NCI-H82 treated with DMSO at 0.1 percent for 48 hours (cell line): ENCODE data around the gene TMEM185A.
"Not testable (repeated sequence)": the region's sequence is repeated elsewhere in the genome, so short reads cannot be mapped to it uniquely, and the experiment has no call there.

ENCODE experiments used
- DNase-seq: peaks from one replicate; lab custom pipeline; 2025; ENCODE audit not compliant: unreplicated experiment; lab: John Stamatoyannopoulos, UW

TMEM185A gene

DNA sequence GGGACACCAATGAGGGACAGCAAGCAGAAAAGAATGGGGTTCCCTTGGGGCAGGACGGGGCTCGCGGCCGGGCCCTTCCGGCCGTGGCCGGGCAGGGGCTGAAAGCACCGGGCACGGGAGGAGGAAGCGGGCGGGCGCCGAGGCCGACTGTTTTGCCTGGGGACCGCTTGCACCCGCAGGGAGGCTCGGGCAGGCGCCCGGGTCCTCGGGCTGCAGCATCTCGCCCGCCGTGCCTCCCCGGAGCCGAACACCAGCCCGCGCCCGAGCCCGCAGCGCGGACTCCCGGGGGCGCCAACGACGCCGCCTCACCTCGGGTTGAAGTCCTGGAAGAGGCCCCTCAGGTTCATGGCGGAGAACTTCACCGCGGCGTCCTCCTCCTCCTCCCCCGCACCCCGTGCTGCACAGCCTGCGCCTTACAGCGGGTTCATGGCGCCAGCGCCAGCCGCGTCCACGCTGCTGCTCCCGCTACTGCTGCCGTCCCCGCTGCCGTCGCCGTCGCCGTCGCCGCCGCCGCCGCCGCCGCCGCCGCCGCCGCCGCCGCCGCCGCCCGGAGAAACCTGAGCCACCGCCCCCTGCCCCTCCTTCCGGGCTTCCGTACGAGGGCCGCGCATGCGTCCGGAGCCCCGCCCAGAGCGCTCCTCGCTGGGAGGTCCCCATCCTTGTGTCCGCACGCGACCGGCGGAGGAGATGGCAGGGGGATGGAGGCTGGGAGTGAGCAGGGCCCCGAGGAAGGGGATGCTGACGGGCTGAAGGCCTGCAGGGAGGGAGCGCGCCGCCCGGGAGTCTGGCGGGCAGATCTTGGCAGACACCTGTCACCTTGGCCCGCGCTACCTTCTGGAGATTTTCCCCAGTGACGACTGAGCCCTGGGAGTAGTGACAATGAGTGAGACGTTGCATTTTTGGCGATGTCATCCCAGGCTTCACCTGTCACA, at the start of gene TMEM185A:
Gene TMEM185A (minus strand): TSS at position 559 of the 932 bp plus-strand sequence. CDS start 212 bp downstream, at position 347.
- DNase-seq = peak; percentile 8

DNA sequence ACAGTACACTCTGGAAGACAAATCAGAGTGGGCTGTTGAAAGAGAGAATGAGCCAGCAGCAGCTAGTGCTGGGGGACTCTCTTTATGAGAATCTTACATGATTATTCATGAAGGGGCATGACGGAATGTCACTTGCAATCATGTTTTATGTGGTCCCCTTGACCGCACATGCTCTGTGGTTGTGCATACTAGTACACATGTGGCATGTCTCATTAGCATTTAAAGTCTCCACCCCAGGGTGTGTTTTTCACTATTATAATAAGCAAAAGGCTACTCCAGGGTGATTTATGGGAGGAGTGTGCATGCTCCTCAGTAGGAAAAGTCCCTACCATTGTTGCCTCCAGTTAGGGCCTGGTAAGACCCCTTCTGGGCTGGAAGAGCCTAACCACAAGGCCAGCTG, 49.6 kb upstream of the TMEM185A start:
- no peak for DNase-seq

DNA sequence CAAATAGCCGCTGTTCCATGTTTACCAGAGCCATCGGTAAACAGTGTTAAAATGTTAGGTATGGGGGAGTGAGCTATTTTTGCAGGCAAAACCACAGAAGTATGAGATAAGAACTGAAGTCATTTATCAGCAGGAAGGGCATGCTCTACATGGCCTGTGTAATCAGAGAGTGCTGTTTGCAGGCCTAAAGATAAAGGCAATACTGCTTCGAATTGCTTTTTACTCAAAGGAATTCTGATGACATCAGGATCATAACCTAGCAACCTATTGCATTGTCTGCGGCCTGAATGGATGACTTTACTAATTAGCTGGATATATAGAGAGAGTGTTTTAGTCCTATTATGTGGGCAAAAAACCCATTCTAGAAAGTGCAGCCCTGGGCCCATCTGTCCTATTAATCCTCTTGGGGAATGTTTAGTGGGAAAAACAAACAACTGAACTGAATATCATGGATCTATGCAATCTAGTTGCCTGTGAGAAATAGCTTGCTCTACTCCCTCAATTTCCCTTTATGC, 47.6 kb upstream of the TMEM185A start:
- DNase-seq = not testable (repeated sequence)

DNA sequence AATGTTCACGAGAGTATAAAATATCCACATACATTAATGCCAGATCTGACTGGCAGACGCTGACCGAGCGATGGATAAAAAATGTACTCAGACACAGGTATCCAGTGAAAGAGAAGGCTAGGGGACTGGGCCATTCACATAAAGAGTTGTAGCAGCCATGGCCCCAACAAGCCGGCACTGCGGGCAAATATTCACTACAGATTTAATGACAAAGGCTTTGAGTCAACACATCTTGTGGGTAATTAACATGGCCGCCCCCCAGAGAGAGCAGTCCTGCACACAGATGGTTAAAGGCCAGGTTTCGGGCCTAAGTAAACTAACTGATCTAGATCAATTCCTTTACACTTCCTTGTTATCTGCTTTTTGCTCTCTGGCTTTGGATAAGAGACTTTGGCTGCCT, 44.0 kb upstream of the TMEM185A start:
- not testable (repeated sequence) for DNase-seq

DNA sequence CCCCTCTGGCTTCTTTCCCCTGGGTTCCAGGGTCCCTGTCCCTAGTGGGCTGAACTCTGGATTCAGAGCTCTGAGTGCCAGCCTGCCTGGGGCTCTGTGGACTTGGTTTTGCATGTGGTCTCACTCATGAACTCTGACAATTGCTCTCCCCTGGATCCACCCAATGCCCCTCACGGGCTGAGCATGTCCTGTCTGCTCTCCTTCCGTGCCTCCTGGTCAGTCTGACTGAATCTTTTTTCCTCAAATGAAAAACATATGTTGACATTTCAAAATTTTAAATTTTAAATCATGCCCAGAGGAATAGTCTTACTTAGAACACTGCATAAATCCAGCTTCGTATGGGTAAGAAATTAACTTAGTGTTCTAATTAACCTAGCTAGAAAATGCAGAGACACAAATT, 43.5 kb upstream of the TMEM185A start:
- not testable (repeated sequence) for DNase-seq

DNA sequence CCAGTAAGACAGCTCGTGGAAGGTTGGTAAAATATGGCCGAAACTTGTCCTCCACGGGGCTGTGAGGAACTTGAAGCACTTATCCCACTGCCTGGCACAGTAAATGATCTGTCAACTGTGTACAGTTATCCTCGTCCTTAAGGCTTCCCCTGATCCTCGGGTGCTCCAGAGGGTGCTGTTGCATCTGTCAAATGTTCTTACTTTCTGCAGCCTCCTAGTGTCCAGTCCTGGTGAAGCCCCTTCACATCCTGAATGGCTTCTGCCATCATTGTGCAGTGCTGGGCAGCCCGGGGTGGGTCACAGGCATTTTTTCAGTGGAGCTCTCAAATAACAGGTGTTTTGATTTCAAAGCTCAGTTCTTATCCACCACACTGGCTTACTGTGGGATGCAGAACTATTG, 29.0 kb upstream of the TMEM185A start:
- DNase-seq = not testable (repeated sequence)

DNA sequence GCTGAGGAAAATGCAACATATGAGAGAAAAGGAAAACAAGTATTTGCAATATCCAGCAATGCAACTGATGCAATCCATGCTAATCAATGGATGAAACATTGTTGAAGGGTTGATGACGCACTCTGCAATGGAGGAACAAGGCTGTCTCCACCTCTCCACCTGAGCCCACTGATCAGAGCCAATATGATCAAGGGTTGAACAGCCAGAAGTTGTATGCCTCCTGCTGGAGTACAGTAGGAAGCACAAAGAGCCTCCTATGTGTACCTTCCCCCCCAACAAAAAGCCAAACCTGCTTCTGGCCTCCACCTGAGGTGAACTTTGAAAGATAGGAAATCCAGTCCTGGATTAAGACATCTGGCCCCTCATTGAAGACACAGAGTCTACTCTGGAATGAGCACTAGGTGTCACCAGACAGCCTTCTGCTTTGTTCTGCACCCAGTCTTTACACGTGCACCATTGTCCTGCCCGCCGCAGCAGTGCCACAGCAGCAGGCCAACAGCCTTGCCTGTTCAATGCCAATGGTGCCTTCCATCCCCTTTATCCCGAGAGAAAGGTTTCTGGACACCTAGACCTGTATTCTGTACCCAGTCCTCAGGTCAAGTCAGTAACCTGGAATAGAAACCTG, 24.8 kb upstream of the TMEM185A start:
- DNase-seq = not testable (repeated sequence)

DNA sequence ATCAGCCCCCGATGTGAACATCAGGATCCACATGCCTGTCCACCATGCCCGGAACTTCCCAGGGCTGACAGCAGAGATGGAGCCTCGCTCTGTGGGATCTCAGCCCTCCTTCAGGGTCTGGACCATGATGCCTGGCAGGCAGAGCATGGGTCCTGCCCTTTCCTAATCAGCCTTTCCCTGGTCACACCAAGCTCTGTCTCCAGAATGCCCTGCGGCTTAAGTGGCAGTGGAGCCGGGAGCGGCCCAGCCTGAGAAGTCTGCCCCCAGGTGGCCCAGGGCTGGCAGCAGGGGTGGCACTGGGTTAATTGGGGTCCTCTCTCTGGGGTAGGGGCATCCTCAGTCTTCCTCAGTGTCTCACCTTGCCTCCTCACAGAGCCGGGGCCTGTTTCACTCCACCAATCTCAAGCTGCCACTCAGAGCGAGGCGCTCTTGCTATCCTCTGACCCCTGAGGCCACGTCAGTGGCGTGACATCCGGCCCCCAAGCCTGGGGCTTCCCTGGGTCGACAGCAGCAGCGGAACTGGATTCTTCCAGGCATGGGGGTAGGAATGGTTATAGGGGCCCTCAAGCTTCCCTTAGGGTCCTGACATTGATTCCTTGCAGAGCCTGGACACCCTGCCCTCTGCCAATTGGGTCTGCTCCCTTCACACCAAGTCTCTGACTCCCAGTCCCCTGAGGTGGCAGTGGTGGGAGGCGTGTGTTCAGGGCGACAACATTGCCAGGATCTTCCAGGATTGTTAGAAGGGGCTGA, 20.8 kb upstream of the TMEM185A start:
- no peak for DNase-seq

DNA sequence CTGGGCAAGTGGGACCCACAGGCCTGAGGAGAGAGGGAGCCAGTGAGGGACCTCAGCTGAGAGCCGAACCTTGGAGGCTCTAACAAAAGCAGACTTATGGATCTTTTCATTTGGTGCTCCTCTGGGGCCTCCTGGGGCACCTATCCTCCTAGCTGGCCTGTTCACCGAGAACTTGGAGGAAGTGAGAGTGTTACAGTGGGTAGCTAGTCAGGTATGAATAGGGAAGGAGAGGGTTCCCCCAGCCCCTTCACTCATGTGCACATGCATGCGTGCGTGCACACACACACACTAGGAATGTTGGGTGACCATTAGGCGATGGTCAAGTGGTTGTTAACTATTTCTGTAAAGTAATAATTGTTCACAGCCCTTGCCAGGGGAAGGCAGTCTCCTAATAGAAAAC, 18.6 kb upstream of the TMEM185A start:
- no peak for DNase-seq

DNA sequence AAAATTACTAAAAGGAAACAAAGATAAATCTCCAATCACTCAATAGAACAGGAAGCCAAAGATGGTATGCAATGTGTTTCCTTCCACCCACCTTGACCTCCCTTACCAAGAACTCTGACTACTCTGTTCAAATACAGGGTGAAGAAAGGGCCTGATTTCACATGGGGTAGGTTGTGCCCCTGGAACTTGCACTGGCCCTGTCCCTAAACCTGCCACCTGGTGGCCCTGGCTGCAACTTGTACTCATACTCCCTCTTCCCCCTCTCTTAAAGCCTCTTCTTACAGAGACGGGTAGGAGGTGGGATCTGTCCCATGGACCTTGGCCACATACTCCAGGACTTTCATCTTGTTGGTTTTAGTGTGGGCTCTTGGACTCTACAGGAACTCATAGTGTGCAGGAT, 17.3 kb upstream of the TMEM185A start:
- DNase-seq = no peak

DNA sequence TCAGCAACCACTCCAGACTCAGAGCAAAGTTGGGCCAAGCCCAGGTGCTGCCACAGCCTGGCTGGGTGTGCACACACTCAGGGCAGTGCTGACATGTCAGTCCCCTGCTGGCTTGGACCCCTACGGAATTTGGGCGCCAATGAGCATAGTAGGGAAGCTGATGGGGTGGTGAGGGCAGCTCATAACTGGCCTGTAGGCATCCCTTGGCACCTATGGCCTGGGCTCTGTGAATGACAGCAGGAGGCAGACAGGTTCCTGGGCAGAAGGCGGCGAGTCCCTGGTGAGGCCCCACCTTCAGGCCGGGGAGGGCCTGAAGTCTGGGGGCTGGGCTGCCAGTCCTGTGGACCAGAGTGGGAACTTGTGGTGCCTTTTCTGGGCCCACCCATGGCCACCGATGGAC, 15.9 kb upstream of the TMEM185A start:
- no peak for DNase-seq

DNA sequence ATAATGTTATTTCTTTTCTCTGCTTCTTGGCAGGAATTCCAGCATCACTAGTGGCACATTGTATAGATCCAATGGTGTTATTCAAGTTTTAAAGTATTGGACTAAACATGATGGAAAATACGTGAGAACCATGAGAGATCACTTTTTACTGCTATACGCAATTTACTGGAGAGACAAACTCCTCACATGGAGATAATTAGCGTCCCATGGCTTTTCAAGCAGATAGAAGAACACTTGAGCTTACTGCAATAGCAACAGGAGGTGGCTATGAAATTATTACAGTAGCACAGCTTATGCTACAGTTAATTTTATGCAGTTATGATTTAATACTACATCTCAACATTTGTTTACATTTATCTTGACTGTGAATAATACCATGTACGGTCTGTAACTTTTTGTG, 11.9 kb upstream of the TMEM185A start:
- DNase-seq = no peak

DNA sequence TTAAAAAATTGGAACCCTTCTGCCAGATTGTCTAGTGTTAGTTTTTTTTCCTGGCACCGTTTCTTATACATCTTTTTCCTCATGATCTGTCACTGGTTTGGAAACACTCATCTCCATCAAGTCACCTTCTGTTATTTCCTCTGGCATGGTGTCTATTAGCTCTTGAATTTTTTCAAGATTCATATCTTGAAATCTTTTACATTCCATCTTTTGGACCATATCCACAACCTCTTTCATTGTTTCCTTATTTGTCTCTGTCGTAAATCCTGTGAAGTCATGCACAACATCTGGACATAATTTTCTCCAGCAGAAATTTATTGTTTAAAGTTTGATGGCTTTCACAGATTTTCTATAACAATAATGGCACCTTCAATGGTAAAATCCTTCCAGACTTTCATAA, 10.2 kb upstream of the TMEM185A start:
- no peak for DNase-seq

DNA sequence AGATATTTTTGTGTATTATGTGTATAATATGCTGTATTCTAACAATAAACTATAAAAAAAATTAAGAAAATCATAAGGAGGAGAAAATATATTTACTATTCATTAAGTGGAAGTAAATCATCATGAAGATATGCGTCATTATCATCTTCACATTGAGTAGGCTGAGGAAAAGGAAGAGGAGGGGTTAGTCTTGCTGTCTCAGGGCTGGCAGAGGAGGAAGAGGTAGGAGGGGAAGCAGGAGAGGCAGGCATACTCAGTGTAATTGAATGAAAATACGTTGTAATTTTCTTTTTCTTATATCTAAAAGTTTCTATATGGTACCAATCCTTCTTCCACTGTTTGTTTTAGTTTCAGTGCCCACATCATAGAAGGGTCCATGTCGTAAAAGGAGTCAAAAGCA, 9.8 kb upstream of the TMEM185A start:
- DNase-seq = no peak

DNA sequence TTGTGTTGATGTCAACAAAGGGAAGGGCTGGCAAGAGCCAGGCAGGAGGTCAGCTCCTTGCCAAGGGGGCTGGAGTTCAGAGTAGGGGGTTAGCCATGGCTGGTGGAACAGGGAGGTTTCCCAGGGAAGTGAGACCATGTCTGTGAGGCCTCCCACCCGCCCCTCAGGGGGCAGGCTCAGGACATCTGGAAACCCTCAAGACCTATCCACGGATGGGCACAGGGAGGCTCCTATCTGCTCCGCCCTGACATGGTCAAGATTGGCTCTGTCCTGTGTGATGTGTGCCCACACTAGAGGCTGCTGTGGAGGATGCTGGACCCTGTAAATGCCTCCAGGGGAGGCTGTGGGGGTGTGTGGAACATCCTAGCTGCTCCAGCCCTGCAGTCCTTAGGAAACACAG, 8.0 kb upstream of the TMEM185A start:
- DNase-seq = no peak

DNA sequence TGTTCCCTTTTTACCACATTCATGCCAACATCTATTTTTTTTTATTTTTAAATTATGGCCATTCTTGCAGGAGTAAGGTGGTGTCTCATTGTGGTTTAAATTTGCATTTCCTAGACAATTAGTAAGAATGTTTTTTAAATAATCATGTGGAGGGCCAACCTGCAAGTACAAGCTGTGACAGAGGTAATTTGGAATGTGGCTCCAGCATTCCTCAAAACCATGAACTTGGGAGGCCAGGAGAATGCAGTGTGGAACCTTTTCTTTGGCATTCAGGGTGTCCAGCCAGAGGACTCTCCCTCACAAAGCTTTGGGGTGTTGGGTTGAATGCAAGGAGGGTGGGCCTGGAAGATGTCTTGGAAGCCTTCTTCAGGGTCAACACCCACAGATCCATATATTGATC, 7.3 kb upstream of the TMEM185A start:
- no peak for DNase-seq

DNA sequence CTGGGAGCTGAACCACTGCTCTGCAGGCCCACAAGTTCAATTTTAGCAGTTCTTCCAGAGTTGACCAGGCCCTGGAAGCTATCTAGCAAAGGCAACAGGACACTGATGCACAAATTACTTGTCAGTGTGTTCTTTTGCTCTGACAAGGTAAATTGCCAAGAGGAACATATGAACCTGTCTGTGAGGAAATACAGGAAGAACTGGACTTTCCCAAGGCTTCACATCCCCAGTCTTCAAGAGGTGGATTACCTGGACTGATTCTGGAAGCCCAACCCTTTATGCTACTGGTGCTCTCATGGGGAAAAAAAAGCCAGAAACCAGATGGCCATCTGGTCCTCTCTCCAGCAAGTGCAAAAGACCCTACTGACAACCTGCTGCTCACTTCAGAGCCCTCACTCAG, 1.9 kb upstream of the TMEM185A start:
- DNase-seq = no peak

DNA sequence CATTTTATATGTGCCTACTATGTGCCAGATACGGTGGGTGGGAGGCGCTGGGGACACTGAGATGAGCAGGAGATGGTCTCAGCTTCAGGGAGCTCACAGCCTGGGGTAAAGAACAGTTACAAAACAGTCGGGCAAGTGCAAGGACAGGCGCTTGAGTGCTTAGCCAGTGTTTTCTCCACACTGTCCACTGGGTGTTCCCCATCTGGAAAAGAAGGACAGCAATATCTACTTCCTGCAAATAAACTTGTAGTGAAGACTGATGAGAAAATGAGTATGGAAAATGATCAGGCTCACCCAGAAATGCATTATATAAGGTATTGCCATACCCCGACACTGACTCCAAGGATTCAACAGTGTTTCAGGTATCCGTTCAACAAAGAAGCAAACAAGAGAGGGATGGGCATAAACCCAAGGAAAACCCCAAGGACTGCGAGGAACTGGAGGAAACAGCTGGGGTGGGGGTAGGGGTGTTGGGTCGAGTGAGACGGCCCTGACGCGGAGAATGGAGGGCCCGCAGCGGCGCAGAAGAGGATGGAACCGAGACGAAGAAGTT, 835 bp downstream of the TMEM185A start:
- DNase-seq = no peak

DNA sequence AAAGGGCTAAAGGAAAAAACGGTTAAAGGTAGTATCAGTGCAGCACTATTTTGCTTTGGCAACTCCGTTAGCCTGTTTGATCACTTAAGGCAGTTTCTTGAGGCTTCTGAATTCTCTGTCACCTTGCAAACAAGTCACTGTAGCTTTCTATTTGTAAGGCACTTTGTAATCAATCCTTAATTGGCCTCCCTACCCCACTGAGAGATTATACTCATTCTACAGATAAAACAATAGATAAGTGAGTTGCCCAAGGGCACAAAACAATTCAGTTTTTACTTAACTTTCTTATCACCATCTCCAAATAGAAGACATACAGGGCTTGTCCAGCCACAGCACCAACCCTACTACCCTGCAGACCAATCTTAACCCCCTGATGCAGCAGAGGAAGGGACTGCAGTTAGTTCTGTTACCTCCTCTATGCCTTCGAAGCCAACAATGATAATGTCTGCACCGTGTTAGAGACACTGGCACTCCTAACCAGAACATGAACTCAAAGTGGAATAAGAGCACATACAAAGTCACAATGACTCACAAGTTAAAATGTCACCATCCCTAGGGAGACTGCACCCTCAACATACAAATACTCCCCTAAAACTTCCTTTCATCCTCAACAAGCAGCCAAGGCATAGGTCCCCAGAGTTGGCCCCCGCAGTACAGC, 1.7 kb downstream of the TMEM185A start:
- DNase-seq = no peak

DNA sequence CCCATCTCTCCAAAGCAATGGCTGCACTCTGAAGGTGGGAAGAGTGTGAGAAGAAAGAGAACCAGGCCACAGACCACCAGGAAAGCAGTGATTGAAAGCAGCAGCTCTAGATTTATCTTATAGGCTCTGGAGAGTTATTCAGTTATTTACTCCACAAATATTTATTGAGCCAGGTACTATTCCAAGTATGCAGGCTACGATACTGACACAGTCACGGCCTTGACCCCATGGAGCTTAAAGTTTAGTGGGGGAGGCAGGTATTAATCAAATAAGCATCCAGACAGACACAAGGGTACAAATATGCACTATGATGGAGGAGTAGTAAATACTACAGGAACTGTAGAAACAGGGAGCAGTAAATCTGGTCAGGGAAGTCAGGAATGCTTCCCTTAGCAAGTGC, 2.8 kb downstream of the TMEM185A start:
- no peak for DNase-seq

DNA sequence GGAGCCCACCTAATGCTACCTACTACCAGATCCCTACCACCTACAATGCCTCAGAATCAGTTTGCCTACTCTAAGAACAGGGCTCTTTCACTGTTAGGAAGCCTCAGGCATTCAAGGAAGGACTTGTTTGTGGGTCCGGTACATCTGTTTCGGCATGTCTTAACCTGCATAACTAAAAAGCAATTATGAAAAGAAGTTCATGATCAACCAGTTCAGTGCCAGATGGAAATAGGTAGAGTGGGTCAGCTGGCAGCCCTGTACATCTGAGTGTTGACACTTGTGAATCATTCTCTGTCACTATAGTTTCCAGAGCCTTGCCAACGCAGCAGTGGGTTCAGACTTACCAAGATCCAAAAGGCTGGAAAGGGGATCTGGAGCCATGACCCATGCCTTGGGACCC, 3.3 kb downstream of the TMEM185A start:
- no peak for DNase-seq
